ENCODE results near the gene MIGA2. TPM values are rescaled to one million over a fixed set of nuclear protein-coding genes. Genes with fewer than 3 reads are reported as not detected.

MIGA2 gene
- total and polyA plus RNA-seq, 9 of the 15 experiments (the other 6 are each of a cell fraction or from before 2014, with no cell fraction given), result 0.15 to 54.1 (median 18.0) TPM

DNA sequence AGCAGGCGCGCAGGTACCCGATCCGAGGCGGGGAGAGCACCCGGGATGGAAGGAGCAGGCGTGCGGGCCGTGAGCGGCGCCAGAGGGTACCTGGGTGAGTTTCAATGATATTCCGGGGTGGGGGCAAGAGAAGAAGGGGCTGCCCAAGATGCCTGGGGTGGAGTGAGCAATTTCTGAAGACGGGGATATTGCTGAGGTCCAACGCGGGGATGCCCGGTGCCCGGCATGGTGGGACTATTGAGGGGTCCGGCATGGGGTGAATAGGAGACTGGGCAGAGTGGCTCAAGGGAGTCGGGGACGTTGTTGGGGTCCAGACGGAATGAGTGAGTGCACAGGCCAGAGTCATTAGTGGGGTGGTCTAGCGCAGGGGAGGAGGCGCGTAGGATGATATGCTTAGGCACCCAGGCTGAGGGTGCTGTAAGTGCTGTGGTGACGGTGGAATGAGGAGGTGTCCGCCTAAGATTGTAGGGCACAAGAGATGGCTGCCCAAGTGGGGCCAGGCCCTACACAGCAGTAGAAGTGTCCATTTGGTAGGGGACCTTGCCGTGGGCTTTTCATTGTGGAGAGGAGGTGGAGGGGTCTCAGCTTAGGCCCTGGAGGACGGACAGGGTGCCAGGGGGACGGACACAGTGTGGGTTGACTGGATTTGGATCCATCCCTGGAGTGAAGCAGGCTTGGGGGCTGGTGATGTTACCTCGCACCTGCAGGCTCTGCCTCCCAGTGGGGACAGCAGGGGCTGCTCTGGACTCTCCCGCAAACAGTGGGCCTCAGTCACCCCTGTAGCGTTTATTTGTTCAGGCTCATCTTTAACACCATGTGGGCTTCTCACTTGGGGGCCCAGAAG, 719 bp downstream of the MIGA2 start:
- H3K4me3 ChIP-seq, result peak overlapping the region; percentile 73
- H3K27ac ChIP-seq (ENCODE audit: extremely low read depth, low read depth, low read length), result peak overlapping the region; percentile 26; the same call in 2 of the 3 replicates
- H3K9me3 ChIP-seq (replicated peaks; ENCODE audit: control insufficient read depth, insufficient read depth, low read depth, low read length), result no peaks in the 10 kb centered on the region
- ChIA-PET POLR2A (interaction anchor here (0.6 to 1.5 kb wide), 8 partner anchors 10 to 141 kb away, joined by 3 to 6 read pairs (median 4); no protein-coding TSS in a partner anchor), CTCF (ENCODE audit: low intra/inter-chr PET ratio) (interaction anchor here (0.6 to 0.7 kb wide), 2 partner anchors 219 to 438 kb away, joined by 3 to 5 read pairs; partner anchors contain the start of gene ENDOG)
- peak overlapping the region; percentile 67 to 94 for H3K9ac ChIP-seq (ENCODE audit: insufficient read depth in 1 of 2, low read depth in 2 of 2, low read length in 2 of 2)
- ATAC-seq (peak; percentile 37), DNase-seq (ENCODE audit: extremely low read depth in 1 of 4, low spot score in 3 of 4) (peak; percentile 23 to 47 (median 30)), FAIRE-seq (no peak)
- peaks cover 49% of the 10 kb centered on the region for H3K79me2 ChIP-seq (ENCODE audit: control insufficient read depth, insufficient read depth, low read length)
- peaks cover 25% of the 10 kb centered on the region; the same call in 2 of the 3 replicates for H3K36me3 ChIP-seq (ENCODE audit: control insufficient read depth, insufficient read depth, low read length)
- under 1% methylated on average over 28 of the region's 32 CpGs for WGBS (ENCODE audit: insufficient coverage, low coverage, missing lambda C conversion rate)
- peaks cover 44 to 67% of the 10 kb centered on the region in 2 experiments for H3K4me1 ChIP-seq (replicated peaks in 1 of 2; ENCODE audit: control insufficient read depth in 2 of 2, insufficient read depth in 2 of 2, low read length in 2 of 2)
- H4K20me1 ChIP-seq (replicated peaks; ENCODE audit: control insufficient read depth, insufficient read depth, low read length), result no peaks in the 10 kb centered on the region; the same call in 1 of the 2 replicates
- H2AFZ ChIP-seq (ENCODE audit: low read depth, low read length), result no peak overlapping the region
- H3K9me1 ChIP-seq (ENCODE audit: control insufficient read depth, insufficient read depth, low read length), result peaks cover 4% of the 10 kb centered on the region
- no TSS peak for BruUV-seq (replicated peaks)
- intact Hi-C loops (cut with micrococcal nuclease), result loop anchor here (1.0 to 5.0 kb wide), 2 partner anchors 32 to 45 kb away; partner anchors contain the start of gene DOLPP1
- peak overlapping the region; percentile 98 for H3K4me2 ChIP-seq (ENCODE audit: insufficient read depth, low read length)
- H3K27me3 ChIP-seq (ENCODE audit: control insufficient read depth in 2 of 2, insufficient read depth in 2 of 2, low read length in 2 of 2), result no peaks in the 10 kb centered on the region
- in situ Hi-C loops (cut with MboI), result no loop called here
- TF ChIP-seq RBBP5 (IDR thresholded peaks at IDR 0.05; ENCODE audit: borderline replicate concordance, insufficient read depth, low read length, poor library complexity, severe bottlenecking), result peak; percentile 7
- TF ChIP-seq, protein P1, sequence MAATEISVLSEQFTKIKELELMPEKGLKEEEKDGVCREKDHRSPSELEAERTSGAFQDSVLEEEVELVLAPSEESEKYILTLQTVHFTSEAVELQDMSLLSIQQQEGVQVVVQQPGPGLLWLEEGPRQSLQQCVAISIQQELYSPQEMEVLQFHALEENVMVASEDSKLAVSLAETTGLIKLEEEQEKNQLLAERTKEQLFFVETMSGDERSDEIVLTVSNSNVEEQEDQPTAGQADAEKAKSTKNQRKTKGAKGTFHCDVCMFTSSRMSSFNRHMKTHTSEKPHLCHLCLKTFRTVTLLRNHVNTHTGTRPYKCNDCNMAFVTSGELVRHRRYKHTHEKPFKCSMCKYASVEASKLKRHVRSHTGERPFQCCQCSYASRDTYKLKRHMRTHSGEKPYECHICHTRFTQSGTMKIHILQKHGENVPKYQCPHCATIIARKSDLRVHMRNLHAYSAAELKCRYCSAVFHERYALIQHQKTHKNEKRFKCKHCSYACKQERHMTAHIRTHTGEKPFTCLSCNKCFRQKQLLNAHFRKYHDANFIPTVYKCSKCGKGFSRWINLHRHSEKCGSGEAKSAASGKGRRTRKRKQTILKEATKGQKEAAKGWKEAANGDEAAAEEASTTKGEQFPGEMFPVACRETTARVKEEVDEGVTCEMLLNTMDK (IDR thresholded peaks at IDR 0.05; ENCODE audit: borderline replicate concordance, insufficient read depth, low read depth, low read length, poor library complexity, severe bottlenecking), result peak; percentile 75
- peak; percentile 43; the same call in 1 of the 2 replicates for TF ChIP-seq ZFX (CRISPR knock-in tag; IDR thresholded peaks at IDR 0.05)
- TF ChIP-seq SMARCB1 (IDR thresholded peaks at IDR 0.05; ENCODE audit: insufficient read length, low read depth), result no peak
- no peak for TF ChIP-seq CBX1 (IDR thresholded peaks at IDR 0.05; ENCODE audit: low read depth)
- TF ChIP-seq, protein P2, sequence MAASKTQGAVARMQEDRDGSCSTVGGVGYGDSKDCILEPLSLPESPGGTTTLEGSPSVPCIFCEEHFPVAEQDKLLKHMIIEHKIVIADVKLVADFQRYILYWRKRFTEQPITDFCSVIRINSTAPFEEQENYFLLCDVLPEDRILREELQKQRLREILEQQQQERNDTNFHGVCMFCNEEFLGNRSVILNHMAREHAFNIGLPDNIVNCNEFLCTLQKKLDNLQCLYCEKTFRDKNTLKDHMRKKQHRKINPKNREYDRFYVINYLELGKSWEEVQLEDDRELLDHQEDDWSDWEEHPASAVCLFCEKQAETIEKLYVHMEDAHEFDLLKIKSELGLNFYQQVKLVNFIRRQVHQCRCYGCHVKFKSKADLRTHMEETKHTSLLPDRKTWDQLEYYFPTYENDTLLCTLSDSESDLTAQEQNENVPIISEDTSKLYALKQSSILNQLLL (CRISPR knock-in tag; IDR thresholded peaks at IDR 0.05; ENCODE audit: borderline replicate concordance), result no peak
- TF ChIP-seq CXXC5 (CRISPR knock-in tag; IDR thresholded peaks at IDR 0.05), result no peak
- TF ChIP-seq ZSCAN32 (CRISPR knock-in tag; IDR thresholded peaks at IDR 0.05), result no peak
- no peak for TF ChIP-seq U2AF2 (optimal IDR thresholded peaks at IDR 0.05; ENCODE audit: low read depth, low read length)
- TF ChIP-seq, protein P3, sequence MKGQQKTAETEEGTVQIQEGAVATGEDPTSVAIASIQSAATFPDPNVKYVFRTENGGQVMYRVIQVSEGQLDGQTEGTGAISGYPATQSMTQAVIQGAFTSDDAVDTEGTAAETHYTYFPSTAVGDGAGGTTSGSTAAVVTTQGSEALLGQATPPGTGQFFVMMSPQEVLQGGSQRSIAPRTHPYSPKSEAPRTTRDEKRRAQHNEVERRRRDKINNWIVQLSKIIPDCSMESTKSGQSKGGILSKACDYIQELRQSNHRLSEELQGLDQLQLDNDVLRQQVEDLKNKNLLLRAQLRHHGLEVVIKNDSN (CRISPR knock-in tag; IDR thresholded peaks at IDR 0.05), result no peak
- no peak for TF ChIP-seq OTX1 (CRISPR knock-in tag; IDR thresholded peaks at IDR 0.05)
- TF ChIP-seq ARID1B (IDR thresholded peaks at IDR 0.05), result peak; percentile 6; the same call in 1 of the 2 replicates
- TF ChIP-seq, protein P4, sequence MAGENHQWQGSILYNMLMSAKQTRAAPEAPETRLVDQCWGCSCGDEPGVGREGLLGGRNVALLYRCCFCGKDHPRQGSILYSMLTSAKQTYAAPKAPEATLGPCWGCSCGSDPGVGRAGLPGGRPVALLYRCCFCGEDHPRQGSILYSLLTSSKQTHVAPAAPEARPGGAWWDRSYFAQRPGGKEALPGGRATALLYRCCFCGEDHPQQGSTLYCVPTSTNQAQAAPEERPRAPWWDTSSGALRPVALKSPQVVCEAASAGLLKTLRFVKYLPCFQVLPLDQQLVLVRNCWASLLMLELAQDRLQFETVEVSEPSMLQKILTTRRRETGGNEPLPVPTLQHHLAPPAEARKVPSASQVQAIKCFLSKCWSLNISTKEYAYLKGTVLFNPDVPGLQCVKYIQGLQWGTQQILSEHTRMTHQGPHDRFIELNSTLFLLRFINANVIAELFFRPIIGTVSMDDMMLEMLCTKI (IDR thresholded peaks at IDR 0.05; ENCODE audit: partially characterized antibody), result no peak
- TF ChIP-seq SAFB (IDR thresholded peaks at IDR 0.05; ENCODE audit: borderline replicate concordance, low read depth, low read length), result no peak
